GM21717 (cell line): Measurements from ENCODE around the gene TALDO1.
A peak's percentile ranks its signal among the peaks of the same experiment; 100 is the strongest.
"Not testable (repeated sequence)": the region's sequence is repeated elsewhere in the genome, so short reads cannot be mapped to it uniquely, and the experiment has no call there.

Experiments
- ATAC-seq: cut with Tn5 transposase; IDR thresholded peaks from one replicate; pipeline ENCODE4 v1.9.1; 2021; ENCODE audit warnings: mild to moderate bottlenecking, moderate library complexity; ENCODE audit not compliant: unreplicated experiment

Gene TALDO1

DNA sequence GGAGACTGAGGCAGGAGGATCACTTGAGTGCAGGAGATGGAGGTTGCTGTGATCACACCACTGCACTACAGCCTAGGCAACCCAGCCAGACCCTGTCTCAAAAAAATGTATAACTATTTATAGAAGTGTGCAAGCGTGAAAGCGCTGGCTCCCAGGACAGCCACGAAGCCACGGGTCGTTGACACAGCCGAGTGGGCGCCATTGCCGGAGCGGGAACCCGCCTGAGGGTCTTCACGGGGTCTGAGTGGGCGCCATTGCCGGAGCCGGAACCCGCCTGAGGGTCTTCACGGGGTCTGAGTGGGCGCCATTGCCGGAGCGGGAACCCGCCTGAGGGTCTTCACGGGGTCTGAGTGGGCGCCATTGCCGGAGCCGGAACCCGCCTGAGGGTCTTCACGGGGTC, 12.7 kb upstream of the TALDO1 start:
- not testable (repeated sequence) for ATAC-seq

DNA sequence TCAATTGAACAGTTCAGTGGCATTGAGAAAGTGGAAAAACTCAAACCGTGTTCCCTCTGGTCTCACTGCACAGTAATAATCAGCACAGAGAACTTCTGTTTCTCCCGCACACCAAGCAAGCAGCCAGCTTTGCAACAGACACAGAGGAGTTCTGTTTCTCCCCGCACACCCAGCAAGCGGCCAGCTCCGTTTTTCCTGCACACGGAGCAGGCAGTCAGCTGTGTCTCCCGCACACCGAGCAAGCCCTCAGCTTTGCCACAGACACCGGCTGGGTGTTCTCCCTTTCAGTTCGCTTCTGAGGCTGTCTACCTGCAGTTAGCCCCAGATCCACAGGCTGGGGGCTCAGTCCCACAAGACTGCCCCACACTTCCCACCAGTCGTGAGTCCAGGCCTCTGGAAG, 9.9 kb upstream of the TALDO1 start:
- no peak for ATAC-seq

DNA sequence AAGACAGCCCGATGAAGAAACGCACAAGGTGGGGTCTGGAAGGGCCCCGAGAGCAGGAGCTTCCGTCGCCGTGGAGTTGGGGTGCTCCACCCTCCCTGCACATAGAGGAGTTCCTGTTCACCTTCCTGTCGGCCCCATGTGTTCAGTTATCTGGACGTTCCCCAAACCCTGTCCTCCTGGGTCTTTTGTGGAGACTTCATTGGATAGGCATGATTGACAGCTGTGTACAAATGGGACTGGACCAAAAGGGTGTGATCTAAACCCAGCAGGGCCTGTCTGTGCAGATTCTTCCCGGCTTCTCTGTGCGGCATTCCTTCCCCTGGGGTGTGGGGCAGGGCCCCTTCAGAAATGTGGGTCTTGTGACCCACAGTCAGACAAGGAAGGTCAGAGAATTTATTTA, 9.4 kb upstream of the TALDO1 start:
- not testable (repeated sequence) for ATAC-seq

DNA sequence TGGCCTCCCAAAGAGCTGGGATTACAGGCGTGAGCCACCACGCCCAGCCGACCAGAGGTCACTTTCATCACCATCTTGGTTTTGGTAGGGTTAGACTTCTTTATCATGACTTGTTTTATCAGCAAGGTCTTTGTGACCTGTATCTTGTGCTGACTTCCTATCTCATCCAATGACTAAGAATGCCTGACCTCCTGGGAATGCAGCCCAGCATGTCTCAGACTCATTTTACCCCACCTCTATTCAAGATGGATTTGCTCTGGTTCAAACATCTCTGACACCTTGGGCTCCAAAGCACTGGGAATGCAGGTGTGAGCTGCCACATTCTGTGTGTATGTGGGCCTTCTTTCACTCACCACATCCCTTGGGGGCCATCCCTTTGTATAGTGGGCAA, 5.1 kb upstream of the TALDO1 start:
- ATAC-seq = no peak

DNA sequence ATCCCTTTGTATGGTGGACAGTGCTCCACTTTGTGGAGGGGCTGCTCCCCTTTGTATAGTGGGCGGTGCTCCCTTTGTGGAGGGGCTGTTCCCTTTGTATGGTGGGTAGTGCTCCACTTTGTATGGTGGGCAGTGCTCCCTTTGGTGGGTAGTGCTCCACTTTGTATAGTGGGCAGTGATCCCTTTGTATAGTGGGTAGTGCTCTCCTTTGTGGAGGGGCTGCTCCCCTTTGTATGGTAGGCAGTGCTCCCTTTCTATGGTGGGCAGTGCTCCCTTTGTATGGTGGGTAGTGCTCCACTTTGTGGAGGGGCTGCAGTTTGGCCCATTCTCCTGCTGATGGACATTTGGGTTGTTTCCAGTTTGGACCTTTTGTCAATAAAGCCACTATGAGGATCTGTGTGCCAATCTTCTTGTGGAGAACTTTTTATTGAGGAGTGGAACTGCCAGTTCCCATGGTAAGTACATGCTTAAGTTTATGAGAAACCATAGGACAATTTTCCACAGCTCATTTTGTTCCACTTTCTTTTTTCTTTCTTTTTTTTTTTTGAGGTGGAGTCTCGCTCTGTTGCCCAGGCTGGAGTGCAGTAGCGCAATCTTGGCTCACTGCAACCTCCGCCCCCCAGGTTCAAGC, 4.6 kb upstream of the TALDO1 start:
- ATAC-seq = no peak

GRCh38 chr11:745428-745827, 1.8 kb upstream of the TALDO1 start:
- ATAC-seq = no peak

GRCh38 chr11:746289-747157, 741 bp upstream of the TALDO1 start:
- peak; percentile 20 for ATAC-seq

GRCh38 chr11:748007-748359, 719 bp downstream of the TALDO1 start:
- peak; percentile 17 for ATAC-seq

DNA sequence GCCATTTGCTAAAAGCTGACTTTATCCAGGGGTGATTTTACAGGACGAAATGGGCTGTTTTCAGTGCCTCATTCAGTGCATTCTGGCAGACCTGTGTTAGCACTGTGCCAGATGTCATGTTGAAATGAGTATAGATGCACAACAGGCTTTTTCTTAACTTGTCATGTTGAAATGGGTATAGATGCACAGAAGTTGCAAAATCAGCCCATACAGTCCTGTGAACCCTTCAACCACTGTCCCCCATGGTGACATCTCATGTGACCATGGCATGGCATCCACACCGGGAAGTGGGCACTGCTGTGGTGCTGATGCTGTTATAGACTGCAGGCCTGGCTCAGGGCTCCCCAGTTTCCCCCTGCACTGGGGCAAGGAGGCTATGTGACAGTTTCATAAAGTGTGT, 2.5 kb downstream of the TALDO1 start:
- ATAC-seq = no peak

DNA sequence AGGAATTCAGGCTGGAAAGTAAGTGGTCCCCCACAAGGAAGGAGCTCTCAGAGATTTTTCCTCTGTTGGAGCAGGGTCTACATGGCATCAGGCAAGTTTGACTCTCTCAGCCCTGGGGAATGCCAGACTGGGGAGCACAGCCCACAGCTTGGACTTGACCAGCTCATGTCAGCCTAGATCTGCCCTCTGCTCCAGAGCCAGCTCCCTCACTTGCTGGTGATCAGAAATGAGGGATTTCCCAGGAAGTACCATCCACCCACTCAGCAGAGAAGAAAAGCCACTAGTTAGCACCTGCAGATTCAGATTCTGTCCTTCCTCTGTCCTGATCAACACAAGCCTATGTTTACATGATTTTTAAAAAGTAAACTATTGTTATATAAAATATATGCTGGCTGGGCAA, 13.0 kb downstream of the TALDO1 start:
- ATAC-seq = no peak

GRCh38 chr11:761526-762108, 14.4 kb downstream of the TALDO1 start:
- ATAC-seq = no peak

DNA sequence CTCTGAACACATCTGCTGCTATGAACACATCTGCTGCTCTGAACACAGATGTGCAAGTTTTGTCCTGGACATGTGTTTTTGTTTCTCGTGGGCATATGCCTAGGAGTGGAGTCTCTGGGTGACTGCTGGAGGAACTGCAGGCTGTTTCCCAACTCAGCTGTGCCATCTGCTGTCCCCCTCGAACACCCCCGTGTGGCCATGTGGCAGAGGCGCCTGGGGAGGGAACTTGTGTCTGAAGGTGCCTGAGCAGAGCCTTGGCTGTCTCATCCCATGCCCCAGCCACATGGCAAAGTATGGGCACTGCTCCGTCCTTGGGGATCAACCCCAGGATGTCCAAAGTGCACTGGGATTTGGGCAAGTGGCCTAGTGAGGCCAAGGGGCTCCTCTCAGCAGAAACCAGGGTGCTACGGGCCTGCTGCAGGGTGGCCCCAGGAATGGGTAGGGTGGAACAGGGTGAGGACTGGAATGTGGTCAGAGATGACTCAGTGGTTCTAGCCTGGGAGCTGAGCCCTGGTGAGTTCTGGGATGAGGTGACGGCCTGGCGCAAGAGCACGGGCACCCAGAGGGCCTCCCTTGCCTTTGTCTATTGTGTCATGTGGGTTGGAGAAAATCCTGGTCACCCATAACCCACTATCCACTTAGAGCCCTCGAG, 15.3 kb downstream of the TALDO1 start:
- no peak for ATAC-seq

DNA sequence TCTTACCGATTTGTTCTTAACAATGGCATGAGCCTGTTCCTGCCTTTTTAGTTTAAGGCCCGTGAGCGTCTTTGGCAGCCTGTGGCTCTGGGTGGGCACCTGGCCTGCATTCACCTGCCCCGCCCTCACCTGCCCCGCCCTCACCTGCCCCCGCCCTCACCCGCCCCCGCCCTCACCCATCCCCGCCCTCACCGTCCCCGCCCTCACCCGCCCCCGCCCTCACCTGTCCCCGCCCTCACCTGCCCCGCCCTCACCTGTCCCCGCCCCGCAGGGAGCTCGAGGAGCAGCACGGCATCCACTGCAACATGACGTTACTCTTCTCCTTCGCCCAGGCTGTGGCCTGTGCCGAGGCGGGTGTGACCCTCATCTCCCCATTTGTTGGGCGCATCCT, 15.8 kb downstream of the TALDO1 start:
- no peak for ATAC-seq

DNA sequence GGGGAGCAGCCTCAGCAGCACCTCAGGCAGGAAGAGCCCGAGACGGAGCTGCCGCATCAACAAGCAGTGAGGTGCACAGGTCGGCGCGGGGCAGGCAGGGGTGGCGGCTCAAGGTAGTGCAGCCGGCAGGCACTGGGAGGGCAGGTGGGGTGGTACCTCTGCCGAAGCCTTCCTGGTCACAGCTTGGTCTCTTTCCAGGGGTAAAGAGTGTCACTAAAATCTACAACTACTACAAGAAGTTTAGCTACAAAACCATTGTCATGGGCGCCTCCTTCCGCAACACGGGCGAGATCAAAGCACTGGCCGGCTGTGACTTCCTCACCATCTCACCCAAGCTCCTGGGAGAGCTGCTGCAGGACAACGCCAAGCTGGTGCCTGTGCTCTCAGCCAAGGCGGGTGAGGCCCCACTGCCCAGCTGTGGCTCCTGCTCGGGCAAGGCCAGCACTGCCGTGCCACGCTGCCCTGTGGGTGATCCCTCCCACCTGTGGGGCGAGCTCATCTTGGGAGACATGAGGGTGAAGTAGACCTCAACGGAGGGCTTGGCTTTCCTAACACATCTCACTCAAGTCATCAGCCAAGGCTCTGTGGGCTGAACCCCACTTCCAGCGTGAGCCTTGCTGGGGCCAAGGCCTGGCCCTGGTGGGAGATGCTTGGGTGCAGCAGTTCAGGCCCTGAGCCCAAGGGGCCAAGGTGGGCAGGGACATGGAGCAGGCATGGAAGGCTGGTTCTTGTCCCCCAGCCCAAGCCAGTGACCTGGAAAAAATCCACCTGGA, 16.5 kb downstream of the TALDO1 start:
- ATAC-seq = no peak

GRCh38 chr11:764322-765024, 17.2 kb downstream of the TALDO1 start:
- no peak for ATAC-seq

- no peak for ATAC-seq
Observed at GRCh38 chr11:765025-765801, 17.9 kb downstream of the TALDO1 start.

DNA sequence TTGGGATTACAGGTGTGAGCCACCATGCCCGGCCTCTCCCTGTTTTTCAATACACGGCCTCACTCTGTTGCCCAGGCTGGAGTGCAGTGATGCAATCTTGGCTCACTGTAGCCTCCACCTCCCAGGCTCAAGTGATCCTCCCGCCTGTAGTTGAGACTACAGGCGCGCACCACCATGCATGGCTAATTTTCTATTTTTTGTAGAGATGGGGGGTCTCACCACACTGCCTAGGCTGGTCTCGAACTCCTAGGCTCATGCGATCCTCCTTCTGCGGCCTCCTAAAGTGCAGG, 18.5 kb downstream of the TALDO1 start:
- ATAC-seq = no peak

DNA sequence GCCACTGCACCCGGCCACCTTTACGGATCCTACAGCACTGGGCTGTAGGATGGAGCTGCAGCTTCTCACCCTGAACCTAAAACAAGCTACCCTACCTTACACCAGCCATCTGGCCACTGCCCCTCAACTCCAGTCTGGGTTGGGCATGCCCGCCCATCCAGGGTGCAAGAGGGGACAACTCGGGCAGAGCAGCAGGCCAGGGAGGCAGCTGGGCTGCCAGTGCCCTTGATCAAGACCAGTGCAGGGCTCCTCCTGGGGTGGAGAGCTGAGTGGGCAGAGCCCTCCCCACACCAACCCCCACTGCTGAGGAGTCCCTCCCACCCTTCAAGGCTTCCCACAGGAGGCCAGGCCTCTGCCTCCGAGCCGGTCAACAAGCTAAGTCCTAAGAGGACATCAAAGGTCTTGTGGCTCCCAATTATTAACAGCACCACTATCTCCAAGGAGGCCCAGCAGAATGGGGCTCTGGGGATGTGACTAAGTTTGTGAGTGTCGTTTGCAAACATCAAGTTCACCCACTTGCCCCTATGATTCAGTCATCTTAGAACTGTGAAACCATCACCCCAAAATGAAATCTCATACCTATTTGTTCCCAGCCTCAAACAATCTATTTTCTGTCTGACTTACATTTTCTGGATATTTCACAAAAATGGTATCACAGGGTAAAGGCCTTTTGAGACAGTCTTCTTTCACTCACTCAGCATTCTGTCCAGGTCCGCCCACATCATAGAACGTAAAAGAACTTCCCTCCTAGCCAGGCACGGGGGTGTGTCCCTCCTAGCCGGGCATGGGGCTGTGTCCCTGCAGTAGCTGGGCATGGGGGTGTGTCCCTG, 19.1 kb downstream of the TALDO1 start:
- no peak for ATAC-seq

DNA sequence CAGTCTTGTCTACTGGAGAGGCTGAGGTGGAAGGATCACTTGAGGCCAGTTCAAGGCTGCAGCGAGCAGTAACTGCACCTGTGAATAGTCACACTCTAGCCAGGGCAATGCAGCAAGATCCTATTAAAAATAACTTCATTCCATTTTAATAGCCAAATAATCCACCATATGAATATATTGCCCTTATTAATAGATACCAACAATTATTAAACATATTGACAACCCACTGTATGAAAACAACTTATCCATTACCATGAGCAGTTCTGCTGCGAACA, 19.6 kb downstream of the TALDO1 start:
- no peak for ATAC-seq
